ENCODE data around the gene RIC1.

GRCh38 chr9:5798581-5798980, 169.7 kb downstream of the RIC1 start:
- TF ChIP-seq MZF1 (tag by site-specific recombination; IDR thresholded peaks at IDR 0.05; ENCODE audit: borderline replicate concordance) (no peak), ZNF362 (tag by site-specific recombination; IDR thresholded peaks at IDR 0.05) (no peak), RBAK (tag by site-specific recombination; IDR thresholded peaks at IDR 0.05) (no peak), SP7 (tag by site-specific recombination; IDR thresholded peaks at IDR 0.05) (no peak), ZNF610 (tag by site-specific recombination; IDR thresholded peaks at IDR 0.05; ENCODE audit: borderline replicate concordance) (no peak), ZNF302 (tag by site-specific recombination; IDR thresholded peaks at IDR 0.05; ENCODE audit: low read depth) (no peak), ZNF544 (tag by site-specific recombination; IDR thresholded peaks at IDR 0.05) (no peak), ZNF398 (tag by site-specific recombination; IDR thresholded peaks at IDR 0.05) (no peak), CTCF (tag by site-specific recombination; IDR thresholded peaks at IDR 0.05) (no peak), ZNF670 (tag by site-specific recombination; IDR thresholded peaks at IDR 0.05; ENCODE audit: low read depth) (no peak), ZBTB1 (tag by site-specific recombination; IDR thresholded peaks at IDR 0.05) (no peak)
